ENCODE measurements around the gene ERI3.

Gene ERI3

GRCh38 chr1:44361478-44361877, 6.4 kb upstream of the ERI3 start:
- Histone ChIP-seq H3K4me3 (ENCODE audit: insufficient read depth, low read length, poor library complexity, severe bottlenecking) (no peak overlapping the region), H3K9me2 (replicated peaks; ENCODE audit: insufficient read depth, low read length) (no peaks in the 10 kb centered on the region), H4K20me1 (ENCODE audit: low read depth, low read length) (no peaks in the 10 kb centered on the region), H3K27me3 (ENCODE audit: low read length) (no peaks in the 10 kb centered on the region), H3K9me3 (ENCODE audit: insufficient read depth, low read length) (no peaks in the 10 kb centered on the region), H3K27ac (ENCODE audit: low read depth, low read length) (no peak overlapping the region), H3K79me2 (ENCODE audit: insufficient read depth, low read length) (no peaks in the 10 kb centered on the region), H3K4me2 (ENCODE audit: low read depth, low read length, poor library complexity, severe bottlenecking) (no peak overlapping the region), H3F3A (ENCODE audit: insufficient read depth) (no peaks in the 10 kb centered on the region), H3K36me3 (ENCODE audit: low read length) (no peaks in the 10 kb centered on the region), H3K9ac (ENCODE audit: low read length) (no peak overlapping the region), H2AFZ (ENCODE audit: low read depth, low read length, severe bottlenecking) (no peak overlapping the region)
- TF ChIP-seq EZH2phosphoT487 (conservative IDR thresholded peaks at IDR 0.05; ENCODE audit: low read length) (no peak), CTCF (IDR thresholded peaks at IDR 0.05; ENCODE audit: insufficient read depth, low read length, poor library complexity, severe bottlenecking) (no peak)

GRCh38 chr1:44359234-44359935, 4.3 kb upstream of the ERI3 start:
- Histone ChIP-seq H3F3A (ENCODE audit: insufficient read depth) (no peaks in the 10 kb centered on the region), H3K9ac (ENCODE audit: low read length) (no peak overlapping the region)

GRCh38 chr1:44357710-44358109, 2.7 kb upstream of the ERI3 start:
- no peaks in the 10 kb centered on the region for H3F3A ChIP-seq (ENCODE audit: insufficient read depth)
- no peak overlapping the region for H3K4me3 ChIP-seq (ENCODE audit: insufficient read depth, low read length, poor library complexity, severe bottlenecking)
- H3K9me3 ChIP-seq (ENCODE audit: insufficient read depth, low read length) = no peaks in the 10 kb centered on the region
- TF ChIP-seq CTCF (IDR thresholded peaks at IDR 0.05; ENCODE audit: insufficient read depth, low read length, poor library complexity, severe bottlenecking) (no peak), EZH2phosphoT487 (conservative IDR thresholded peaks at IDR 0.05; ENCODE audit: low read length) (no peak)
- no peaks in the 10 kb centered on the region for H3K36me3 ChIP-seq (ENCODE audit: low read length)
- no peak overlapping the region for H3K4me2 ChIP-seq (ENCODE audit: low read depth, low read length, poor library complexity, severe bottlenecking)
- H4K20me1 ChIP-seq (ENCODE audit: low read depth, low read length) = no peaks in the 10 kb centered on the region
- peaks cover 22% of the 10 kb centered on the region for H3K79me2 ChIP-seq (ENCODE audit: insufficient read depth, low read length)
- no peak overlapping the region for H3K27ac ChIP-seq (ENCODE audit: low read depth, low read length)
- no peak overlapping the region for H2AFZ ChIP-seq (ENCODE audit: low read depth, low read length, severe bottlenecking)
- H3K9ac ChIP-seq (ENCODE audit: low read length) = no peak overlapping the region
- no peaks in the 10 kb centered on the region for H3K9me2 ChIP-seq (replicated peaks; ENCODE audit: insufficient read depth, low read length)
- no peaks in the 10 kb centered on the region for H3K27me3 ChIP-seq (ENCODE audit: low read length)

More at GRCh38 chr1:44359234-44359935, 4.3 kb upstream of the ERI3 start:
- Histone ChIP-seq H3K9me3 (ENCODE audit: insufficient read depth, low read length) (no peaks in the 10 kb centered on the region), H3K79me2 (ENCODE audit: insufficient read depth, low read length) (peaks cover 5% of the 10 kb centered on the region), H3K27ac (ENCODE audit: low read depth, low read length) (no peak overlapping the region), H2AFZ (ENCODE audit: low read depth, low read length, severe bottlenecking) (no peak overlapping the region), H3K27me3 (ENCODE audit: low read length) (no peaks in the 10 kb centered on the region), H3K4me2 (ENCODE audit: low read depth, low read length, poor library complexity, severe bottlenecking) (no peak overlapping the region), H4K20me1 (ENCODE audit: low read depth, low read length) (no peaks in the 10 kb centered on the region), H3K36me3 (ENCODE audit: low read length) (no peaks in the 10 kb centered on the region), H3K4me3 (ENCODE audit: insufficient read depth, low read length, poor library complexity, severe bottlenecking) (no peak overlapping the region), H3K9me2 (replicated peaks; ENCODE audit: insufficient read depth, low read length) (no peaks in the 10 kb centered on the region)
- no peak for TF ChIP-seq EZH2phosphoT487 (conservative IDR thresholded peaks at IDR 0.05; ENCODE audit: low read length)
- TF ChIP-seq CTCF (IDR thresholded peaks at IDR 0.05; ENCODE audit: insufficient read depth, low read length, poor library complexity, severe bottlenecking) = no peak

Data from SU-DHL-6 (cell line).